ENCODE measurements around the gene NR1D2. TPM values are rescaled to one million over a fixed set of nuclear protein-coding genes. Genes with fewer than 3 reads are reported as not detected.

Gene NR1D2
- total RNA-seq, 4 donors from 2014 or later = 23.8 to 29.7 (median 25.1) TPM

GRCh38 chr3:23952646-23953045, 7.6 kb downstream of the NR1D2 start:
- no peak for TF ChIP-seq POLR2A (IDR thresholded peaks at IDR 0.05)
- TF ChIP-seq CTCF (IDR thresholded peaks at IDR 0.05) = no peak
- peaks cover 0 to 11% (median 0%) of the 10 kb centered on the region in 3 donors for H3K36me3 ChIP-seq
- H3K4me3 ChIP-seq = no peak overlapping the region
- no peaks in the 10 kb centered on the region for H3K9me3 ChIP-seq
- no peak for DNase-seq
- no peaks in the 10 kb centered on the region for H3K27me3 ChIP-seq
- peak overlapping the region in 1 of 4 donors; percentile 25 for H3K27ac ChIP-seq
- H3K4me1 ChIP-seq = peaks cover 0 to 34% (median 6%) of the 10 kb centered on the region in 4 donors

- H3K27ac ChIP-seq = no peak overlapping the region
Observed at GRCh38 chr3:23953523-23953922, 8.4 kb downstream of the NR1D2 start.

GRCh38 chr3:23954144-23954543, 9.1 kb downstream of the NR1D2 start:
- Histone ChIP-seq H3K4me1 (peaks cover 0 to 19% (median 6%) of the 10 kb centered on the region in 4 donors), H3K27ac (no peak overlapping the region), H3K9me3 (no peaks in the 10 kb centered on the region), H3K36me3 (peaks cover 0 to 11% (median 0%) of the 10 kb centered on the region in 3 donors), H3K27me3 (no peaks in the 10 kb centered on the region), H3K4me3 (no peak overlapping the region)
- TF ChIP-seq CTCF (IDR thresholded peaks at IDR 0.05) (no peak), POLR2A (IDR thresholded peaks at IDR 0.05) (no peak)
- no peak for DNase-seq

More at GRCh38 chr3:23953523-23953922, 8.4 kb downstream of the NR1D2 start:
- Histone ChIP-seq H3K36me3 (peaks cover 0 to 11% (median 0%) of the 10 kb centered on the region in 3 donors), H3K9me3 (no peaks in the 10 kb centered on the region), H3K4me3 (no peak overlapping the region), H3K4me1 (peaks cover 0 to 25% (median 6%) of the 10 kb centered on the region in 4 donors), H3K27me3 (no peaks in the 10 kb centered on the region)
- TF ChIP-seq POLR2A (IDR thresholded peaks at IDR 0.05) (no peak), CTCF (IDR thresholded peaks at IDR 0.05) (no peak)
- no peak for DNase-seq

- peaks cover 0 to 26% (median 0%) of the 10 kb centered on the region in 3 donors for H3K36me3 ChIP-seq
- H3K4me1 ChIP-seq = peaks cover 0 to 10% (median 2%) of the 10 kb centered on the region in 4 donors
Observed at GRCh38 chr3:23956701-23957100, 11.6 kb downstream of the NR1D2 start.

GRCh38 chr3:23959135-23959900, 14.2 kb downstream of the NR1D2 start:
- no peak for DNase-seq
- no peak for TF ChIP-seq CTCF (IDR thresholded peaks at IDR 0.05)
- no peak for TF ChIP-seq POLR2A (IDR thresholded peaks at IDR 0.05)
- peaks cover 0 to 51% (median 0%) of the 10 kb centered on the region in 3 donors for H3K36me3 ChIP-seq

More at GRCh38 chr3:23956701-23957100, 11.6 kb downstream of the NR1D2 start:
- DNase-seq = no peak
- Histone ChIP-seq H3K9me3 (no peaks in the 10 kb centered on the region), H3K27me3 (no peaks in the 10 kb centered on the region), H3K27ac (no peak overlapping the region), H3K4me3 (no peak overlapping the region)
- TF ChIP-seq POLR2A (IDR thresholded peaks at IDR 0.05) = no peak
- TF ChIP-seq CTCF (IDR thresholded peaks at IDR 0.05) = no peak

More at GRCh38 chr3:23959135-23959900, 14.2 kb downstream of the NR1D2 start:
- Histone ChIP-seq H3K4me3 (no peak overlapping the region), H3K4me1 (peaks cover 0 to 7% (median 0%) of the 10 kb centered on the region in 4 donors), H3K27ac (peak overlapping the region in 1 of 4 donors; percentile 13), H3K9me3 (no peaks in the 10 kb centered on the region), H3K27me3 (no peaks in the 10 kb centered on the region)

Measured in Peyer's patch (tissue), 4 donors.